GM18951 (cell line): Measurements from ENCODE around the gene CEP68.

ENCODE experiments used
- POLR2A ChIP-seq: IDR thresholded peaks from 4 replicates; pipeline ENCODE4 v1.6.1; 2011; ENCODE audit warnings: mild to moderate bottlenecking; ENCODE audit not compliant: insufficient read length, insufficient read depth; ENCODE audit errors: extremely low read depth
- in situ Hi-C: fragments of 300-500 bp; cut with MboI; formaldehyde crosslinking; loops from one replicate; pipeline ENCODE4 v1.12.0; 2022; ENCODE audit warnings: low sequenced_read_pairs, mixed read lengths, inconsistent platforms; ENCODE audit not compliant: unreplicated experiment

The CEP68 gene

DNA sequence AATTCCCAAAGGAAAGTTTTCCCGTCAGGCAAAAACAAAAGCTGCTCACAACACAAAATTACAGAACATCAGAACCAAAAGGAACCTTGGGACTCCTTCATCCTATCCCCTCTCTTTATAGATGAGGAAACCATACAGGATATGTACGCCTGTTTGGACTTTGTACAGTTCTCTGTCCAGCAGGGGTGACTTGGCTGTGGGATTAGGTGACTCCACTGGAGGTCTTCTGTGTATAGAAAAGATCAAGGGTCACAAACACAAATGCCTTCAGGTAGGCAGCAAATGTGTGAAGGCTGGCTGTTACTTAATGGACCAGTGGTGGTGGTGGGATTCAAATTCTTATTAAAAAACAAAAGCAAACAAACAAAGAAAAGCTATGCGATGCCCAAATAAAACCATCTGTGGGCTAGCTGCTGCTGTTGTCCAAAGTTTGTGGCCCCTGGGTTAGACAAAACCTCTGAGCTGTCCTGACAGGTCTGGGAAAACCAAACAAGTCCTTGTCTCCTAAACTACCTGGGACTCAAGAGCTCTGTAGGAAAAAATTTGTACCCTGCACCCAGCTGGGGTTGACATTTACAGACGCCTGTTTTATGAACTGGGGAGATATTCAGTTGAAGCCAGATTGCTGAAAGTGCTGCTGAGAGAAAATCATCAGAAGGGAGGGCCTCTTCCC, 1.3 kb upstream of the CEP68 start:
- in situ Hi-C loops = loop anchor here (25.0 kb wide), 1 partner anchor 132 kb away; no protein-coding TSS in a partner anchor
- TF ChIP-seq POLR2A = no peak

GRCh38 chr2:65055422-65056214, 598 bp upstream of the CEP68 start:
- in situ Hi-C loops = loop anchor here (25.0 kb wide), 1 partner anchor 132 kb away; no protein-coding TSS in a partner anchor
- no peak for TF ChIP-seq POLR2A

- in situ Hi-C loops = loop anchor here (25.0 kb wide), 1 partner anchor 130 kb away; no protein-coding TSS in a partner anchor
- TF ChIP-seq POLR2A = no peak
These were observed 799 bp downstream of the CEP68 start for GRCh38 chr2:65057054-65057375.

GRCh38 chr2:65057391-65058052, 1.3 kb downstream of the CEP68 start:
- in situ Hi-C loops = loop anchor here (25.0 kb wide), 1 partner anchor 130 kb away; no protein-coding TSS in a partner anchor
- TF ChIP-seq POLR2A = no peak

GRCh38 chr2:65059071-65059470, 2.9 kb downstream of the CEP68 start:
- no peak for TF ChIP-seq POLR2A
- in situ Hi-C loops = loop anchor here (25.0 kb wide), 1 partner anchor 128 kb away; no protein-coding TSS in a partner anchor

- in situ Hi-C loops = loop anchor here (10.0 to 25.0 kb wide), 2 partner anchors 126 to 513 kb away; no protein-coding TSS in a partner anchor
- TF ChIP-seq POLR2A = no peak
These were observed 5.1 kb downstream of the CEP68 start for GRCh38 chr2:65061146-65061909.

- no peak for TF ChIP-seq POLR2A
- in situ Hi-C loops = loop anchor here (10.0 to 25.0 kb wide), 2 partner anchors 125 to 513 kb away; no protein-coding TSS in a partner anchor
These were observed 5.7 kb downstream of the CEP68 start for GRCh38 chr2:65061910-65062339.

DNA sequence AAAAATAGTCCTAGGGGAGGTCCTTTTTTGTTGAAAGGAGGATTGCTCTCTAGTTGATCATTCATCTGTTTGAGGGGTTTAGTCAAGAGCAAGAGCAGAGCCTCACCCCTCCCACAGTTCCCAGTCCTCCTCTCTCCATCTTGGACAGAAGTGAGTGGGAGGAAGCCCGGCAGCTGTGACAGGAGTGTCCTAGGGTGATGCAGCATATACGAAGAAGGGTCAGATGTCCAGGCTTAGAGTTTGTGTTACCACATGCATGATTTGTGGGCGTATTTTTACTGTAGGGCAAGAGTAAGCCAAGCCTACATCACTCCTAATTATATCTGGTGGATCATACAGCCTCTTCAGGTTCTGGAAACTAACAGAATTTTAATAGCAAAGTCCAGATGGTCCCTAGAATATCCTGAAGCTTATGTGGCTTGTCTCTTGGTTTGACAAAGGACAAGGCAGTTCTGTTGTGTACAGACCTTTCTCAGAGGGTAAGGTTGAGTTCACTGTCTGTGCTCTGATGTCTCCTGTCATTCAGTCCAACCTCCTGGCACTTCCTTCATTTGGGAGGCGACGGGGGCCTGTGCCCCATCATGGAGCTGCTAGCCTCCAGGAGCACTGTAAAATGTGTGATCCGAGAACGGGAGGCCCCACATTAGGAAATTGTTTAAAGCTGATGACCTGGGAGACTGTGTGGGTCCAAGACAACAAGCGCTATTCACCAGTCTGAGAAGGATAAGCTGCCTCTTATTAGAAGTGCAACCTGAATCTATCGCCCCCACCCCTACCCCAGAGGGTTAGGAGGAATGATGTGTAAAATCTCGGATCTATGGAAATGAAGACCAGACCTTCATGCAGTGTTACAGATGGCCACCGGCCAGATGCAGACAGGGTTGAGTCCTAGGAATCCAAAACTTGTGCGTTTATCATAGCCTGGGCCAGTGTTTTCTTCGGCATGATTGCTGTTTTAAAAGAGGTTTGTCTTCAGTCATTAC, 6.9 kb downstream of the CEP68 start:
- TF ChIP-seq POLR2A = no peak
- in situ Hi-C loops = loop anchor here (10.0 to 25.0 kb wide), 2 partner anchors 124 to 512 kb away; no protein-coding TSS in a partner anchor

DNA sequence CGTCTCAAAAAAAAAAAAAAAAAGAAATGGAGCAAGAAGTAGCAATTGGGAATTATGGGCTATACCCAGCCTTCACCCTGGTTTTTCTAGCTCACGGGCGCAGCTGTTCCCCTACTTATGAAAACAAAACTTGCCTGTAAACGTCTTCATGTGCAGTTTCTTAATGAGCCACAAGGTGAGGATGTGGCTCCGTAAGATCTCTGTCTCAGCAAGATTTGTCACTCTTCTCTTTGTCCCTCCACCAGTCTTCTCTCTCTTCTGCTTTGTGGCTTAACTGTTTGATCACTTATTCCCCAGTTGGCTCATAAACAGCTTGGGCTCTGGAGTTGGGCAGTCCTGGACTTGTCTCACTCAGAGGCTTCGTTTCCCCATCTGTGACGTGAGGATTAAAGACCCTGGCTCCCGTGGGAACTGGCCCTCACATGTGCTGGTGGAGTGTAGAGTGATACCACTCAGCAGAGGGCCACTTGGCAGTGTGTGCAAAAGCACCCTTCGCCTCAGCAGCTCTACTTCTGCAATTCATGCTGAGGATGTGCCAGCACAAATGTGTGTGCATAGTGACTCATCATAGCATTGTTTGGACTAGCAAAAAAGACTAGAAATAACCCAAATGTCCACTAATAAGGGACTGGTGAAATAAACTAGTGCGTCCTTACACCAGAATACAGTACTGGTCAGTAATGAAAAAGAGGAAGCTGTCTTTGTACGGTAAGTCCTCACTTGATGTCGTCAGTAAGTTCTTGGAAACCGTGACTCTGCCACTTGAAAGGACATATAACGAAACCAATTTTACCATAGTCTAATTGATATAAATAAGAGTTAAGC, 8.7 kb downstream of the CEP68 start:
- in situ Hi-C loops = loop anchor here (10.0 to 25.0 kb wide), 2 partner anchors 122 to 510 kb away; no protein-coding TSS in a partner anchor
- no peak for TF ChIP-seq POLR2A

- in situ Hi-C loops = loop anchor here (10.0 to 25.0 kb wide), 2 partner anchors 119 to 507 kb away; no protein-coding TSS in a partner anchor
- TF ChIP-seq POLR2A = no peak
These were observed 11.8 kb downstream of the CEP68 start for GRCh38 chr2:65067806-65068553.
